ENCODE data around the gene MPND.

The MPND gene

DNA sequence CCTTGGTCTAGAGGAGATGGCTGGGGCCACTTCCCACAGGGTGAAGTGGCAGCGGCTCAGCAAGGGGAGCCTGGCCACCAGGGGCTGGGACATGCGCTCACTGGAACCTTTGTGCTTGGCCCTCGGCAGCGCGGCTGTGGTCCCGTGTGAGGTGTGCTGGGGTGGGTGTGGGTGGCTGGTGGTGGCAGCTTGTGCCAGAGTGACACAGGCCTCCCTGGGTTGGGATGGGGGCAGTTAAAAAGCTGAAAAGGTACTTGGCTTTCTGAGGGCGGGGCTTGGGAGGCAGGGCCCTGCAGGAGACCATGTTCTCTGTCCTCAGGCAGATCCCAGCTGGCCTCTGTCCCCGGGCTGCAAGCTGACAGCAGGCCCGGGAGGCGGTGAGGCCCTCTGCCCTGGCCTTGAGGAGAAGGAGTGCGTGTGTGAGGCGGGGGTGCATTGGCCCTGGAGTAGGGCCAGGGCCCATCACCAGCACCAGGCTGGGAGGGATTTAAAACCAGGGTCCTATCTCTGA, 17.3 kb downstream of the MPND start:
- no peak overlapping the region for H4K91ac ChIP-seq (ENCODE audit: low read length)
- H2BK15ac ChIP-seq (ENCODE audit: low read depth, poor library complexity, severe bottlenecking): no peak overlapping the region
- no peak overlapping the region for H3K4ac ChIP-seq (ENCODE audit: low read depth in 1 of 2, low read length in 2 of 2)
- no peak overlapping the region for H2AK5ac ChIP-seq (ENCODE audit: low read length, severe bottlenecking)
- H3K79me1 ChIP-seq (replicated peaks; ENCODE audit: low read length, poor library complexity, severe bottlenecking): peaks cover 15% of the 10 kb centered on the region
- H3K36me3 ChIP-seq (ENCODE audit: control insufficient read depth in 1 of 2, insufficient read depth in 2 of 2, low read depth in 1 of 2, low read length in 2 of 2): peaks cover 76 to 92% of the 10 kb centered on the region in 2 experiments
- H3K4me3 ChIP-seq (ENCODE audit: insufficient read depth in 1 of 2, low read depth in 1 of 2, low read length in 2 of 2): no peak overlapping the region
- no peak overlapping the region for H2BK5ac ChIP-seq (ENCODE audit: low read depth, low read length, poor library complexity, severe bottlenecking)
- peak overlapping the region; percentile 25 for H3K27ac ChIP-seq (ENCODE audit: low read length, poor library complexity, severe bottlenecking)
- H3K23ac ChIP-seq (ENCODE audit: low read length in 2 of 2): no peak overlapping the region
- no peak overlapping the region for H3K4me2 ChIP-seq (ENCODE audit: low read length, poor library complexity, severe bottlenecking)
- H4K8ac ChIP-seq (ENCODE audit: low read length): no peak overlapping the region
- H3K27me3 ChIP-seq (ENCODE audit: control insufficient read depth in 1 of 2, insufficient read depth in 1 of 2, low read length in 2 of 2): no peaks in the 10 kb centered on the region
- H3K9ac ChIP-seq (ENCODE audit: low read length): no peak overlapping the region
- no peak overlapping the region for H2BK12ac ChIP-seq (ENCODE audit: low read length in 2 of 2)
- 78% methylated on average over 12 of the region's 12 CpGs for WGBS
- H2BK120ac ChIP-seq (ENCODE audit: low read depth, low read length): no peak overlapping the region
- H3K4me1 ChIP-seq (ENCODE audit: control insufficient read depth, insufficient read depth, low read depth, low read length): peaks cover 50% of the 10 kb centered on the region
- DNase-seq: no peak
- no peak overlapping the region for H3K18ac ChIP-seq (ENCODE audit: low read depth in 1 of 2, low read length in 2 of 2)
- H3K14ac ChIP-seq (ENCODE audit: low read length in 2 of 2): peak overlapping the region in 1 of 2 experiments; percentile 31
- H2AFZ ChIP-seq (ENCODE audit: low read depth, low read length): no peak overlapping the region
- H3K9me3 ChIP-seq (ENCODE audit: control insufficient read depth, low read length): no peaks in the 10 kb centered on the region

DNA sequence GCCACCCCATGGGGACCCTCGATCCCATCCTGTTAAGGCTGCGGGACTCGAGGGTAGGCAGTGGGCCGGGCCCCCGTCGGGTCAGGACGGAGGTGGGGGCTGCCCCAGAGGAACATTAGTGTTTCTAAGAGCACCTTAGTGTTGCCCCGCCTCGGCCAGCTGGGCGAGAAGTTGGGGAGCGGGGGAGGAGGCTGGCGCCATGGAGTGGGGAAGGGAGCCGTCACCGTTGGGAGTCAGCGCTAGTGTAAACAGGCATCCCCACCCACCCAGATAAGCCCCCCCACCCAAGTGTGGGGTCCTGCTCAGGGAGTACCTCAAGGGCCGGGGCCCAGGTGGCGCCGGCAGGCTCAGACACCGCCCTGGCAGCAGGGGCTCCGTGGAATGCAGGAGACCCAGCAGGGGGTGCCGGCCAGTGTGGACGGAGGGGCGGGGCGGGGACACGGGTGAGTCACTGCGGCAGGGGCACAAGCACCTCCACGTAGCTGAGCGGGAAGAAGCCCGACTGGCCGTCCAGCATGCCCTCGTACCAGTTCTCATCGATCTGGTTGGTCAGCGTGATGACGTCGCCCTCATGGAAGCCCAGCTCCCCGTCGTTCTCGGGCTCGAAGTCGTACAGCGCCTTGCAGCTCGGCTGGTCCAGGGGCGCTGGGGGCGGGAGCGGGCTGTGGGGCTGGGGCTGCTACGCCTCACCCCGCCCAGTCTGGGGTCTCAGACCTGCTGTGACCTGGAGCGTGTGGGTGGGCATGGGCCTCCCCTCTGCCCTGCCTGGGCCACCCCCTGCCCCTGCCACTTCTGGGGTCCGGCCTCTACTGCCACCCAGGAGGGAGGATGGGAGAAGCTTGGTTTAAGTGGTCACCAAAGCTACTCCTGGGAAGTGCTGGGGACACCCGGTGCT, 18.0 kb downstream of the MPND start:
- Histone ChIP-seq H2BK12ac (ENCODE audit: low read length in 2 of 2) (no peak overlapping the region), H3K9ac (ENCODE audit: low read length) (no peak overlapping the region), H4K91ac (ENCODE audit: low read length) (no peak overlapping the region), H3K4me2 (ENCODE audit: low read length, poor library complexity, severe bottlenecking) (no peak overlapping the region), H3K23ac (ENCODE audit: low read length in 2 of 2) (no peak overlapping the region), H3K4me1 (ENCODE audit: control insufficient read depth, insufficient read depth, low read depth, low read length) (peaks cover 50% of the 10 kb centered on the region), H3K4ac (ENCODE audit: low read depth in 1 of 2, low read length in 2 of 2) (no peak overlapping the region), H2BK120ac (ENCODE audit: low read depth, low read length) (no peak overlapping the region), H3K36me3 (ENCODE audit: control insufficient read depth in 1 of 2, insufficient read depth in 2 of 2, low read depth in 1 of 2, low read length in 2 of 2) (peaks cover 81 to 92% of the 10 kb centered on the region in 2 experiments), H3K4me3 (ENCODE audit: insufficient read depth in 1 of 2, low read depth in 1 of 2, low read length in 2 of 2) (no peak overlapping the region), H3K27me3 (ENCODE audit: control insufficient read depth in 1 of 2, insufficient read depth in 1 of 2, low read length in 2 of 2) (no peaks in the 10 kb centered on the region), H3K79me1 (replicated peaks; ENCODE audit: low read length, poor library complexity, severe bottlenecking) (peaks cover 21% of the 10 kb centered on the region), H2AK5ac (ENCODE audit: low read length, severe bottlenecking) (peak overlapping the region; percentile 33), H2BK5ac (ENCODE audit: low read depth, low read length, poor library complexity, severe bottlenecking) (no peak overlapping the region), H4K8ac (ENCODE audit: low read length) (no peak overlapping the region), H2BK15ac (ENCODE audit: low read depth, poor library complexity, severe bottlenecking) (no peak overlapping the region), H3K14ac (ENCODE audit: low read length in 2 of 2) (peak overlapping the region in 1 of 2 experiments; percentile 31), H2AFZ (ENCODE audit: low read depth, low read length) (no peak overlapping the region), H3K9me3 (ENCODE audit: control insufficient read depth, low read length) (no peaks in the 10 kb centered on the region), H3K18ac (ENCODE audit: low read depth in 1 of 2, low read length in 2 of 2) (no peak overlapping the region), H3K27ac (ENCODE audit: low read length, poor library complexity, severe bottlenecking) (peak overlapping the region; percentile 25)
- WGBS: 91% methylated on average over 43 of the region's 50 CpGs
- no peak for DNase-seq

DNA sequence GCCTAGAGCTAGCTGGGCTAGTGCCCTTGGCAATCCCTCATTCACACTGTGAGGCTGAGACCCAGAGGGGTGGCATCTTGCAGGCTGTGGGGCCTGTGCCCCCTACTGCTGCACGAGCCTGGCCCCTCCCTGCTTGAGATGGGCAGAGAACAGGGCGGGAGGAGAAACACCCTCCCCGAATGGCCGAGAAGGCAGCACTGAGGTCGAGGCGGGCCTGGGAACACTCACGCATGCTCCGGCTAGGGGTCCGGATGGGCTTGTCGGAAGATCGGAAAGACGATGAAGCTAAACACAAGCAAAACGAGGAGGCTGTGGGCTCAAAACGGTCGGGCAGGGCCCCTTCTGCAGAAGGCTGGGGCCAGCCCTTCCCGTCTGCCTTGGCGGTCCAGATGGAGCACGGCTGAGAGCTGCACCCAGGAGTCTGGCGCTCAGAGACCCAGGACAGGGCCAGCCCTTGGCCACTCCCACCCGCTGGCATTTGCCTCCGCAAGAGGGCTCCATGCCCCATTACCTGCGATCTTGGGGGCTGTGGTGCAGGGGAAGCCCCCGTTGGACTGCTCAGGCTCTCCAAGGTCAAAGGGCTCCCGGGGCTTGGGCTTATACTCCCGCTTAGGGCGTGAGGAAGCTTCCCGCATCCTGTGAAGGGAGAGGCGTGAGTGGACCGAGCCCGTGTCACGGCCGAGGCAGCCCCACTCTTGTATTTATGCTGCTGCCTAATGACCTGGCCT, 18.9 kb downstream of the MPND start:
- peaks cover 53% of the 10 kb centered on the region for H3K4me1 ChIP-seq (ENCODE audit: control insufficient read depth, insufficient read depth, low read depth, low read length)
- peaks cover 81 to 96% of the 10 kb centered on the region in 2 experiments for H3K36me3 ChIP-seq (ENCODE audit: control insufficient read depth in 1 of 2, insufficient read depth in 2 of 2, low read depth in 1 of 2, low read length in 2 of 2)
- no peak overlapping the region for H3K18ac ChIP-seq (ENCODE audit: low read depth in 1 of 2, low read length in 2 of 2)
- no peaks in the 10 kb centered on the region for H3K27me3 ChIP-seq (ENCODE audit: control insufficient read depth in 1 of 2, insufficient read depth in 1 of 2, low read length in 2 of 2)
- no peak overlapping the region for H2BK5ac ChIP-seq (ENCODE audit: low read depth, low read length, poor library complexity, severe bottlenecking)
- no peak overlapping the region for H3K23ac ChIP-seq (ENCODE audit: low read length in 2 of 2)
- no peak overlapping the region for H3K4me2 ChIP-seq (ENCODE audit: low read length, poor library complexity, severe bottlenecking)
- no peak overlapping the region for H3K9ac ChIP-seq (ENCODE audit: low read length)
- H3K4me3 ChIP-seq (ENCODE audit: insufficient read depth in 1 of 2, low read depth in 1 of 2, low read length in 2 of 2): no peak overlapping the region
- peaks cover 24% of the 10 kb centered on the region for H3K79me1 ChIP-seq (replicated peaks; ENCODE audit: low read length, poor library complexity, severe bottlenecking)
- 93% methylated on average over 32 of the region's 32 CpGs for WGBS
- H2BK12ac ChIP-seq (ENCODE audit: low read length in 2 of 2): no peak overlapping the region
- no peak for DNase-seq
- no peak overlapping the region for H3K27ac ChIP-seq (ENCODE audit: low read length, poor library complexity, severe bottlenecking)
- no peak overlapping the region for H3K4ac ChIP-seq (ENCODE audit: low read depth in 1 of 2, low read length in 2 of 2)
- no peaks in the 10 kb centered on the region for H3K9me3 ChIP-seq (ENCODE audit: control insufficient read depth, low read length)
- no peak overlapping the region for H3K14ac ChIP-seq (ENCODE audit: low read length in 2 of 2)
- H4K91ac ChIP-seq (ENCODE audit: low read length): no peak overlapping the region
- no peak overlapping the region for H2AFZ ChIP-seq (ENCODE audit: low read depth, low read length)
- H4K8ac ChIP-seq (ENCODE audit: low read length): peak overlapping the region; percentile 10
- no peak overlapping the region for H2BK15ac ChIP-seq (ENCODE audit: low read depth, poor library complexity, severe bottlenecking)
- H2AK5ac ChIP-seq (ENCODE audit: low read length, severe bottlenecking): no peak overlapping the region
- no peak overlapping the region for H2BK120ac ChIP-seq (ENCODE audit: low read depth, low read length)

All from mesenchymal stem cell (in vitro differentiated cells and primary cell).